ENCODE results near the gene NFKBIL1.

NFKBIL1 gene

DNA sequence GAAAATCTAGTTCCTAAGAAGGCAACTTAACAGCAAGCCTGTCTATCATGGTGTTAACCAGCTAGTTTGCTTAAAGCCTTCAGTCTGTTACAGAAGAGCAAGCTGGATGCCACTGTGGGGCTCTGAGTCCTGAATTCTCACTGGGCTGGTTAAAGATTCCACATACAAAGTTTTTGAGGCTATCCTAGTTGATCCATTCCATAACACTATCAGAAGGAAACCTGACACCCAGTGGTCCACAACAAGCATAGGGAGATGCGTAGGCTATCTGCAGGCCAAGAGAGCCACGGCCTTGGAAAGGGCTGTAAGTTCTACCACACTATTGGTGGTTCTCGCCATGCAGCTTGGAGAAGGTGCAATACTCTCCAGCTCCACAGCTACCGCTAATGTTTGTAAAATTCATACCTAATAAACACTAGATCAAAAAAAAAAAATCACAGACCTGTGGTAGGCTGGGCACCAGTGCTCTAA is 19.1 kb upstream of the NFKBIL1 start:
- no peak overlapping the region for H3K27ac ChIP-seq (ENCODE audit: insufficient read depth, low read depth, low read length, poor library complexity, severe bottlenecking)
- 87 to 92% methylated on average over 4 of the region's 4 CpGs for WGBS, 2 experiments
- H3K27me3 ChIP-seq (ENCODE audit: control insufficient read depth, insufficient read depth, low read length, poor library complexity, severe bottlenecking) = no peaks in the 10 kb centered on the region
- H3K9me3 ChIP-seq (ENCODE audit: control insufficient read depth, low read length) = no peaks in the 10 kb centered on the region
- H3K4me3 ChIP-seq (ENCODE audit: insufficient read depth, low read depth, low read length) = no peak overlapping the region
- no peaks in the 10 kb centered on the region for H3K4me1 ChIP-seq (ENCODE audit: control insufficient read depth, insufficient read depth, low read length)
- peaks cover 18% of the 10 kb centered on the region for H3K36me3 ChIP-seq (ENCODE audit: control insufficient read depth, insufficient read depth, low read length)

DNA sequence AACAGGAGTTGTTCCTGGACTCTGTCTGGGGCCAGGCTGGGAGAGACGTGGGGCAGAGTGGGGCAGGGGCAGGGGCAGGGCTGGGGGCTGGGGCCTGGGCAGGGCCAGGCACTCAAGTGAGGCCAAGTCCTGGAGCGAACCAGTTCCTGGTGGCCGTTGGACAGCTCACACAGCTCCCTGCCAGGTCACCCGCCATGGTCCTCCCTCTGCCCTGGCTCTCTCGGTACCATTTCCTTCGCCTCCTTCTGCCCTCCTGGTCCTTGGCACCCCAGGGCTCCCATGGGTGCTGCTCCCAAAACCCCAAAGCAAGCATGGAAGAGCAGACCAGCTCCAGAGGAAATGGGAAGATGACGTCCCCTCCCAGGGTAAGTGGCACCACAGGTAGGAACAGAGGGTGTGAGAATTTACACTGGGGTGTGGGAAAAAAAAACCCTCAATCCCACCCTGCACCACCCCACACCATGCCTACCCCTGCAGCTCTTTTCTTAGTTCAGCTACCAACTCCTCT is 18.5 kb upstream of the NFKBIL1 start, which contains the start of gene MCCD1:
Gene MCCD1 (plus strand): TSS at position 142 of the 508 bp plus-strand sequence. CDS start 53 bp downstream, at position 195.
- no peaks in the 10 kb centered on the region for H3K27me3 ChIP-seq (ENCODE audit: control insufficient read depth, insufficient read depth, low read length, poor library complexity, severe bottlenecking)
- H3K36me3 ChIP-seq (ENCODE audit: control insufficient read depth, insufficient read depth, low read length) = peaks cover 23% of the 10 kb centered on the region
- WGBS, 2 experiments = 90 to 92% methylated on average over 7 of the region's 7 CpGs

GRCh38 chr6:31529329-31530150 is 17.9 kb upstream of the NFKBIL1 start:
- 81% methylated on average over 12 of the region's 12 CpGs for WGBS, 2 experiments
- peaks cover 29% of the 10 kb centered on the region for H3K36me3 ChIP-seq (ENCODE audit: control insufficient read depth, insufficient read depth, low read length)

More for the DNA sequence above, 18.5 kb upstream of the NFKBIL1 start, which contains the start of gene MCCD1:
- Histone ChIP-seq H3K9me3 (ENCODE audit: control insufficient read depth, low read length) (no peaks in the 10 kb centered on the region), H3K27ac (ENCODE audit: insufficient read depth, low read depth, low read length, poor library complexity, severe bottlenecking) (peak within 1 kb of the TSS; percentile 33), H3K4me1 (ENCODE audit: control insufficient read depth, insufficient read depth, low read length) (no peaks in the 10 kb centered on the region), H3K4me3 (ENCODE audit: insufficient read depth, low read depth, low read length) (no peak within 1 kb of the TSS)

GRCh38 chr6:31530659-31531058 is 16.7 kb upstream of the NFKBIL1 start:
- peaks cover 41% of the 10 kb centered on the region for H3K36me3 ChIP-seq (ENCODE audit: control insufficient read depth, insufficient read depth, low read length)

More at GRCh38 chr6:31529329-31530150, 17.9 kb upstream of the NFKBIL1 start:
- no peak overlapping the region for H3K4me3 ChIP-seq (ENCODE audit: insufficient read depth, low read depth, low read length)
- H3K9me3 ChIP-seq (ENCODE audit: control insufficient read depth, low read length) = no peaks in the 10 kb centered on the region
- H3K27ac ChIP-seq (ENCODE audit: insufficient read depth, low read depth, low read length, poor library complexity, severe bottlenecking) = peak overlapping the region; percentile 33
- H3K27me3 ChIP-seq (ENCODE audit: control insufficient read depth, insufficient read depth, low read length, poor library complexity, severe bottlenecking) = no peaks in the 10 kb centered on the region
- H3K4me1 ChIP-seq (ENCODE audit: control insufficient read depth, insufficient read depth, low read length) = no peaks in the 10 kb centered on the region

GRCh38 chr6:31531162-31531561 is 16.2 kb upstream of the NFKBIL1 start:
- H3K4me1 ChIP-seq (ENCODE audit: control insufficient read depth, insufficient read depth, low read length) = no peaks in the 10 kb centered on the region
- H3K9me3 ChIP-seq (ENCODE audit: control insufficient read depth, low read length) = no peaks in the 10 kb centered on the region
- 89 to 98% methylated on average over 5 to 7 of the region's 7 CpGs for WGBS, 2 experiments
- H3K27me3 ChIP-seq (ENCODE audit: control insufficient read depth, insufficient read depth, low read length, poor library complexity, severe bottlenecking) = no peaks in the 10 kb centered on the region
- H3K4me3 ChIP-seq (ENCODE audit: insufficient read depth, low read depth, low read length) = no peak overlapping the region
- no peak overlapping the region for H3K27ac ChIP-seq (ENCODE audit: insufficient read depth, low read depth, low read length, poor library complexity, severe bottlenecking)
- peaks cover 45% of the 10 kb centered on the region for H3K36me3 ChIP-seq (ENCODE audit: control insufficient read depth, insufficient read depth, low read length)

More at GRCh38 chr6:31530659-31531058, 16.7 kb upstream of the NFKBIL1 start:
- Histone ChIP-seq H3K27me3 (ENCODE audit: control insufficient read depth, insufficient read depth, low read length, poor library complexity, severe bottlenecking) (no peaks in the 10 kb centered on the region), H3K4me3 (ENCODE audit: insufficient read depth, low read depth, low read length) (no peak overlapping the region), H3K27ac (ENCODE audit: insufficient read depth, low read depth, low read length, poor library complexity, severe bottlenecking) (no peak overlapping the region), H3K4me1 (ENCODE audit: control insufficient read depth, insufficient read depth, low read length) (no peaks in the 10 kb centered on the region), H3K9me3 (ENCODE audit: control insufficient read depth, low read length) (no peaks in the 10 kb centered on the region)
- 93 to 95% methylated on average over 6 of the region's 6 CpGs for WGBS, 2 experiments

DNA sequence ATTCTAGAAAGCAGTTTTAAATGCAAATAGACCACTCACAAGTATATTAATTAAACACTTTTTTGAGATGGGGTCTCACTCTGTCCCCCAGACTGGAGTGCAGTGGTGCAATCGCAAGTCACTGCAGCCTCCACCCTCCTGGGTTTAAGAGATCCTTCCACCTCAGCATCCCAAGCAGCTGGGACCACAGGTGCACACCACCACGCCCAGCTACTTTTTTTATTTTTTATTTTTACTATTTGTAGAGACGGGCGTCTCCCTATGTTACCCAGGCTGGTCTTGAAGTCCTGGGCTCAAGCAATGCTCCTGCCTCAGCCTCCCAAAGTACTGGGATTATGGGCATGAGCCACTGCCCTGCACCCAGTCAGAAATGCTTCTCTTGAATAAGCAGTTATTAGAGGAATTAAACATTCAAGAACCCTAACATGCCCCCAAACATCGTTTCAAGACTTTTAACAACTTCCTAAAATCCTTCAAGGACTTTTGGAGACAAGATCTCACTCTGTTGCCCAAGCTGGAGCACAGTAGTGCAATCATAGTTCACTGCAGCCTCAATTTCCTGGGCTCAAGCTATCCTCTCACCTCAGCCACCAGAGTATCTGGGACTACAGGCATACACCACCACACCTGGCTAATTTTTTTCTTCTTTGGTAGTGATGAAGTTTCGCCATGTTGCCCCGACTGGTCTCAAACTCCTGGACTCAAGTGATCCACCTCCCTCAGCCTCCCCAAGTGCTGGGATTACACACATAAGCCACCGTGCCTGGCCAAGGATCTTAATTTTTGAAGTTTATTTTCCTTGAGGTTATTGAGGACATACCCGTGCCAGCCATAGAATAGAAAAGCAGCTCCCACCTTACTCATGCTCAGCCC is 15.4 kb upstream of the NFKBIL1 start:
- H3K4me3 ChIP-seq (ENCODE audit: insufficient read depth, low read depth, low read length) = no peak overlapping the region
- WGBS, 2 experiments = 91 to 92% methylated on average over 8 to 9 of the region's 9 CpGs
- H3K4me1 ChIP-seq (ENCODE audit: control insufficient read depth, insufficient read depth, low read length) = no peaks in the 10 kb centered on the region
- H3K27ac ChIP-seq (ENCODE audit: insufficient read depth, low read depth, low read length, poor library complexity, severe bottlenecking) = no peak overlapping the region
- peaks cover 51% of the 10 kb centered on the region for H3K36me3 ChIP-seq (ENCODE audit: control insufficient read depth, insufficient read depth, low read length)
- H3K9me3 ChIP-seq (ENCODE audit: control insufficient read depth, low read length) = no peaks in the 10 kb centered on the region
- no peaks in the 10 kb centered on the region for H3K27me3 ChIP-seq (ENCODE audit: control insufficient read depth, insufficient read depth, low read length, poor library complexity, severe bottlenecking)

- Histone ChIP-seq H3K9me3 (ENCODE audit: control insufficient read depth, low read length) (no peaks in the 10 kb centered on the region), H3K36me3 (ENCODE audit: control insufficient read depth, insufficient read depth, low read length) (peaks cover 56% of the 10 kb centered on the region), H3K4me3 (ENCODE audit: insufficient read depth, low read depth, low read length) (no peak overlapping the region), H3K27ac (ENCODE audit: insufficient read depth, low read depth, low read length, poor library complexity, severe bottlenecking) (no peak overlapping the region), H3K27me3 (ENCODE audit: control insufficient read depth, insufficient read depth, low read length, poor library complexity, severe bottlenecking) (no peaks in the 10 kb centered on the region), H3K4me1 (ENCODE audit: control insufficient read depth, insufficient read depth, low read length) (no peaks in the 10 kb centered on the region)
- WGBS, 2 experiments = 94 to 96% methylated on average over 5 to 8 of the region's 9 CpGs
Observed at GRCh38 chr6:31532644-31533454, 14.6 kb upstream of the NFKBIL1 start.

DNA sequence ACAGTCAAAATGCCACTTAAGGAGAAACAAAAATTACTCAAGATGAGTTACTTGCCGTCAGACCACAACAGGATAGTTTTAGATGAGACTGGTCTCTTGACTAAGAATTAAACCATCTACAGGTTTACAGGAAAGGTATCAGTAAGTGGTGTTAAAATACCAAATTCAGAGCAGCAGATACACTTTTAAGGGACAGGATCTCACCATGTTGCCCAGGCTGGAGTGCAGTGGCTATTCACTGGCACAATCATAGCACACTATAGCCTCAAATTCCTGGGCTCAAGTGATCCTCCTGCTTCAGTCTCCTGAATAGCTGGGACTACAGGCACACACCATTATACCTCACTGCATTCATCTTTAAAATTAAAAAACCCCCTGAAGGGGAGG is 14.0 kb upstream of the NFKBIL1 start:
- no peaks in the 10 kb centered on the region for H3K4me1 ChIP-seq (ENCODE audit: control insufficient read depth, insufficient read depth, low read length)
- 100% methylated on average over 1 of the region's 1 CpG for WGBS, 2 experiments
- H3K36me3 ChIP-seq (ENCODE audit: control insufficient read depth, insufficient read depth, low read length) = peaks cover 58% of the 10 kb centered on the region

DNA sequence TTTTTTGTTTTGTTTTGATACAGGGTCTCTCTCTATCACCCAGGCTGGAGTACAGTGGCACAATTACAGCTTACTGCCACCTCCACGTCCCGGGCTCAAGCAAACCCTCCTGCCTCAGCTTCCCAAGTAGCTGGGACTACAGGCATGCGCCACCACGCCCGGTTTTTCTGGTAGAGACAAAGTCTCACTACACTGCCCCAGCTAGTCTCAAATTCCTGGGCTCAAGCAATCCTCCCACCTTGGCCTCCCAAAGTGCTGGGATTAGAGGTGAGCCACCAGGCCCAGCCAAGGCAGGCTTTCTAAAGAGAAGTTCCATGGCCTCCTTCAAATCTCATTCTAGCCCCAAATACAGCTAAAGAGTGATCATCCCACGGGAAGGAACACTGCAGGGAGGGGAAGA is 13.4 kb upstream of the NFKBIL1 start:
- peaks cover 64% of the 10 kb centered on the region for H3K36me3 ChIP-seq (ENCODE audit: control insufficient read depth, insufficient read depth, low read length)
- WGBS, 2 experiments = 92 to 96% methylated on average over 6 of the region's 6 CpGs
- H3K4me3 ChIP-seq (ENCODE audit: insufficient read depth, low read depth, low read length) = no peak overlapping the region
- peaks cover 4% of the 10 kb centered on the region for H3K4me1 ChIP-seq (ENCODE audit: control insufficient read depth, insufficient read depth, low read length)
- H3K27ac ChIP-seq (ENCODE audit: insufficient read depth, low read depth, low read length, poor library complexity, severe bottlenecking) = no peak overlapping the region
- no peaks in the 10 kb centered on the region for H3K27me3 ChIP-seq (ENCODE audit: control insufficient read depth, insufficient read depth, low read length, poor library complexity, severe bottlenecking)
- H3K9me3 ChIP-seq (ENCODE audit: control insufficient read depth, low read length) = no peaks in the 10 kb centered on the region

More for the DNA sequence above, 14.0 kb upstream of the NFKBIL1 start:
- no peak overlapping the region for H3K27ac ChIP-seq (ENCODE audit: insufficient read depth, low read depth, low read length, poor library complexity, severe bottlenecking)
- H3K4me3 ChIP-seq (ENCODE audit: insufficient read depth, low read depth, low read length) = no peak overlapping the region
- H3K9me3 ChIP-seq (ENCODE audit: control insufficient read depth, low read length) = no peaks in the 10 kb centered on the region
- H3K27me3 ChIP-seq (ENCODE audit: control insufficient read depth, insufficient read depth, low read length, poor library complexity, severe bottlenecking) = no peaks in the 10 kb centered on the region
